BE2C (cell line): ENCODE data around the gene SIX3.

Experiments used
- DNase-seq: peaks from one replicate; pipeline ENCODE4 v3.0.0-alpha.2; 2020
- H3K27me3 ChIP-seq: fragments of 250-450 bp; sonication (Bioruptor Pico); 2 replicates; pipeline ENCODE4 v1.5.1; 2020; ENCODE audit warnings: mild to moderate bottlenecking
- H3K36me3 ChIP-seq: fragments of 250-450 bp; sonication (Bioruptor Pico); 2 replicates; pipeline ENCODE4 v1.5.1; 2020; ENCODE audit warnings: mild to moderate bottlenecking
- H3K4me1 ChIP-seq: fragments of 250-450 bp; sonication (Bioruptor Pico); 2 replicates; pipeline ENCODE4 v1.5.1; 2020
- H3K4me3 ChIP-seq: 2 replicates; pipeline ENCODE4 v1.5.1; 2011; ENCODE audit warnings: low read depth, low read length
- H3K9me3 ChIP-seq: fragments of 250-450 bp; sonication (Bioruptor Pico); 2 replicates; pipeline ENCODE4 v1.5.1; 2020
- TF ChIP-seq, protein P1 (sequence below): IDR thresholded peaks from 2 replicates; pipeline ENCODE4 v1.5.1; 2012; ENCODE audit warnings: mild to moderate bottlenecking, low read depth, low read length

The SIX3 gene

GRCh38 chr2:44932564-44933392 is 8.7 kb upstream of the SIX3 start:
- Histone ChIP-seq H3K4me1 (no peaks in the 10 kb centered on the region), H3K27me3 (peaks cover 13% of the 10 kb centered on the region), H3K4me3 (no peak overlapping the region), H3K36me3 (no peaks in the 10 kb centered on the region), H3K9me3 (no peaks in the 10 kb centered on the region)
- TF ChIP-seq, protein P1, sequence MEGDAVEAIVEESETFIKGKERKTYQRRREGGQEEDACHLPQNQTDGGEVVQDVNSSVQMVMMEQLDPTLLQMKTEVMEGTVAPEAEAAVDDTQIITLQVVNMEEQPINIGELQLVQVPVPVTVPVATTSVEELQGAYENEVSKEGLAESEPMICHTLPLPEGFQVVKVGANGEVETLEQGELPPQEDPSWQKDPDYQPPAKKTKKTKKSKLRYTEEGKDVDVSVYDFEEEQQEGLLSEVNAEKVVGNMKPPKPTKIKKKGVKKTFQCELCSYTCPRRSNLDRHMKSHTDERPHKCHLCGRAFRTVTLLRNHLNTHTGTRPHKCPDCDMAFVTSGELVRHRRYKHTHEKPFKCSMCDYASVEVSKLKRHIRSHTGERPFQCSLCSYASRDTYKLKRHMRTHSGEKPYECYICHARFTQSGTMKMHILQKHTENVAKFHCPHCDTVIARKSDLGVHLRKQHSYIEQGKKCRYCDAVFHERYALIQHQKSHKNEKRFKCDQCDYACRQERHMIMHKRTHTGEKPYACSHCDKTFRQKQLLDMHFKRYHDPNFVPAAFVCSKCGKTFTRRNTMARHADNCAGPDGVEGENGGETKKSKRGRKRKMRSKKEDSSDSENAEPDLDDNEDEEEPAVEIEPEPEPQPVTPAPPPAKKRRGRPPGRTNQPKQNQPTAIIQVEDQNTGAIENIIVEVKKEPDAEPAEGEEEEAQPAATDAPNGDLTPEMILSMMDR = no peak
- no peak for DNase-seq

- Histone ChIP-seq H3K27me3 (peaks cover 13% of the 10 kb centered on the region), H3K4me1 (no peaks in the 10 kb centered on the region), H3K9me3 (no peaks in the 10 kb centered on the region), H3K36me3 (no peaks in the 10 kb centered on the region), H3K4me3 (no peak overlapping the region)
- no peak for DNase-seq
- TF ChIP-seq, protein P1 = no peak
Measured at GRCh38 chr2:44933434-44933951, 8.0 kb upstream of the SIX3 start.

- Histone ChIP-seq H3K9me3 (no peaks in the 10 kb centered on the region), H3K4me3 (peak overlapping the region; percentile 65), H3K27me3 (peaks cover 13% of the 10 kb centered on the region), H3K4me1 (no peaks in the 10 kb centered on the region), H3K36me3 (no peaks in the 10 kb centered on the region)
- DNase-seq = no peak
- TF ChIP-seq, protein P1 = no peak
Measured at GRCh38 chr2:44934038-44934982, 7.2 kb upstream of the SIX3 start.

GRCh38 chr2:44934983-44935728 is 6.3 kb upstream of the SIX3 start:
- no peak for DNase-seq
- H3K9me3 ChIP-seq = no peaks in the 10 kb centered on the region

GRCh38 chr2:44935729-44936098 is 5.8 kb upstream of the SIX3 start:
- H3K36me3 ChIP-seq = no peaks in the 10 kb centered on the region
- H3K9me3 ChIP-seq = no peaks in the 10 kb centered on the region
- no peaks in the 10 kb centered on the region for H3K4me1 ChIP-seq
- peaks cover 13% of the 10 kb centered on the region for H3K27me3 ChIP-seq
- TF ChIP-seq, protein P1 = no peak
- peak overlapping the region; percentile 65 for H3K4me3 ChIP-seq
- no peak for DNase-seq

More at GRCh38 chr2:44934983-44935728, 6.3 kb upstream of the SIX3 start:
- Histone ChIP-seq H3K27me3 (peaks cover 13% of the 10 kb centered on the region), H3K36me3 (no peaks in the 10 kb centered on the region), H3K4me3 (peak overlapping the region; percentile 65), H3K4me1 (no peaks in the 10 kb centered on the region)
- TF ChIP-seq, protein P1 = no peak
